ENCODE measurements around the gene ZNF629. TPM values are rescaled to one million over a fixed set of nuclear protein-coding genes. Genes with fewer than 3 reads are reported as not detected.
A peak's percentile ranks its signal among the peaks of the same experiment; 100 is the strongest.

Gene ZNF629
- total and polyA plus RNA-seq, 11 donors, result 11.2 to 30.9 (median 19.9) TPM

DNA sequence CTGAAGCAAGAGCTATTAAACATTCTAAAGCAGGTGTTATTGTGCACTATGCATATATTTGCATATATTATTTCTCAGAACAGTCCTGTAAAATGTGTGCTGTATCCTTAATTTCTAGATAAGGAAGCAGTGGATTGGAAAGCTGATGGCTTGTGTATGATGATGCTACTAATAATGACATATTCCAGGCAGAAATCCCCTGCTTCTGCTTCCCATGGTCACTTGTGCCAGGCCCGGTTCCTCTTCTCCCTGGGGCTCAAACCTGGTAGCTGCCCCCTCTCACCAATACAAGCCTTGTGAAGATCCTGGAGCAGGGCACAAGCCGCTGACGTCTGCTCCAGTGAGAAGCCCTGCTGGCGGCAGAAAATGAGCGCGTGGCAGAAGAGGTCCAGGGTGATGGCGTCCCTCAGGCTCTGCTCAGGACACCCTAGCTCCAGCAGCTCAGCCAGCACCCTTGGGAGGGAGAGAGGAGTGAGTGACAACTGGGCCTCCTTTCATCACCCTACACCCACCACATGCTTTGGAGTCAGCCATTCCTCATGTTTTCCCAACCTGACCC lies 26.9 kb downstream of the ZNF629 start:
- WGBS, 4 donors, result 88 to 93% (median 91%) methylated on average over 4 to 7 of the region's 7 CpGs
- ATAC-seq (no peak), DNase-seq (no peak)
- intact Hi-C loops (cut with DNase I), result loop anchor here in 2 of 10 donors (5.0 kb wide), 2 partner anchors 37 to 63 kb away; partner anchors contain the start of gene SRCAP (in 1 of the 2)
- Histone ChIP-seq H3K4me1 (peaks cover 0 to 48% (median 26%) of the 10 kb centered on the region in 12 donors), H3K36me3 (peaks cover 0 to 51% (median 43%) of the 10 kb centered on the region in 9 donors), H3K27ac (no peak overlapping the region), H3K4me3 (no peak overlapping the region), H3K9me3 (no peaks in the 10 kb centered on the region), H3K27me3 (no peaks in the 10 kb centered on the region)
- TF ChIP-seq POLR2A (IDR thresholded peaks at IDR 0.05), result no peak
- TF ChIP-seq, protein P1, sequence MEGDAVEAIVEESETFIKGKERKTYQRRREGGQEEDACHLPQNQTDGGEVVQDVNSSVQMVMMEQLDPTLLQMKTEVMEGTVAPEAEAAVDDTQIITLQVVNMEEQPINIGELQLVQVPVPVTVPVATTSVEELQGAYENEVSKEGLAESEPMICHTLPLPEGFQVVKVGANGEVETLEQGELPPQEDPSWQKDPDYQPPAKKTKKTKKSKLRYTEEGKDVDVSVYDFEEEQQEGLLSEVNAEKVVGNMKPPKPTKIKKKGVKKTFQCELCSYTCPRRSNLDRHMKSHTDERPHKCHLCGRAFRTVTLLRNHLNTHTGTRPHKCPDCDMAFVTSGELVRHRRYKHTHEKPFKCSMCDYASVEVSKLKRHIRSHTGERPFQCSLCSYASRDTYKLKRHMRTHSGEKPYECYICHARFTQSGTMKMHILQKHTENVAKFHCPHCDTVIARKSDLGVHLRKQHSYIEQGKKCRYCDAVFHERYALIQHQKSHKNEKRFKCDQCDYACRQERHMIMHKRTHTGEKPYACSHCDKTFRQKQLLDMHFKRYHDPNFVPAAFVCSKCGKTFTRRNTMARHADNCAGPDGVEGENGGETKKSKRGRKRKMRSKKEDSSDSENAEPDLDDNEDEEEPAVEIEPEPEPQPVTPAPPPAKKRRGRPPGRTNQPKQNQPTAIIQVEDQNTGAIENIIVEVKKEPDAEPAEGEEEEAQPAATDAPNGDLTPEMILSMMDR (IDR thresholded peaks at IDR 0.05), result no peak

DNA sequence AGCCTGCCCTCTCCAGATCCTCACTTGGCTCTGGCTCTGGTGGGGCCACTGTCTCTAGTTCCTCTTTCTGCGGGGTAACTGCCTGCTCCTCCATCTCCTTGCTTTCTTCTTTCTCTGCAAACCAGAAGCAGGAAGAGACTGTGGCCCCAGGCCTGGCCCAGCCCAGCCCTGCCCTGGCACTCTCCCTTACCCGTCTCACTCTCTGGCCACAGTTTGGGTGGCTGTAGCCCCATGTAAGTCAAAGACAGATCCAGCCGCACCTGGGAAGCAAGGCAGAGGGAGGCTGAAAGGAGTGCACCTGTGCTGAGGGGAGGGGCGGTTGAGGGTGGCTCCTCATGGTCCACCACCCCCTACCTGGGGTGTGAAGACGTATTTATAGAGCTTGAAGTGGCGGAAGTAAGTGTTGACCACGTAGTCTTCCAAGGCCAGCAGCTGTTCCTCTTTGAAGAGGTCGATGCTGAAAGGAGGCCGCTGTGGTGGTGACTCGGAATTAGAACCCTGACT lies 28.0 kb downstream of the ZNF629 start:
- H3K4me1 ChIP-seq, result peaks cover 0 to 47% (median 24%) of the 10 kb centered on the region in 12 donors
- H3K27me3 ChIP-seq, result no peaks in the 10 kb centered on the region
- DNase-seq (no peak), ATAC-seq (no peak)
- intact Hi-C loops (cut with DNase I), result no loop called here
- peak overlapping the region in 3 of 12 donors; percentile 34 to 93 (median 43) for H3K27ac ChIP-seq
- no peaks in the 10 kb centered on the region for H3K9me3 ChIP-seq
- peak overlapping the region in 1 of 12 donors; percentile 4 for H3K4me3 ChIP-seq
- peaks cover 0 to 51% (median 41%) of the 10 kb centered on the region in 9 donors for H3K36me3 ChIP-seq
- WGBS, 4 donors, result 83 to 93% (median 86%) methylated on average over 10 of the region's 10 CpGs
- TF ChIP-seq, protein P1 (IDR thresholded peaks at IDR 0.05), result no peak
- no peak for TF ChIP-seq POLR2A (IDR thresholded peaks at IDR 0.05)

DNA sequence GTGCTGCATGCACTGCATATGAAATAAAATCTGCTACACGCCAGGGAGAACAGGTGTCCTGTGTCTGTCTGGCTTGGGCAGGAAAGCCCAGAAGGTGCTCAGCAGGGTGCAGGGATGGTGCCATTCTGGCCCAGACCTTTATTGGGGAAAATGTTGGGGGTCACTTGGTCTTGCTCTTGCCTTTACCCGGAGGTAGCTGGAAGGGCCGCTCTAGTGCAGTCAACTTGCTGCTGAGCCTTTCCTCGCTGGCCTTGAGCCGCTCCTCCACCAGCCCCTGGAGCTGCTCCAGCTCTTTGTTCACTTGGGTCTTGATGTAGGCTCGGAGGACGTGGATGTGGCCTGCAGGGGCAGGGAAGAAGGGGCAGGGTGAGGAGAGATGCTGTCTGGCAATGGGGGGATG lies 29.7 kb downstream of the ZNF629 start:
- DNase-seq (no peak), ATAC-seq (no peak)
- intact Hi-C loops (cut with DNase I), result no loop called here
- Histone ChIP-seq H3K9me3 (no peaks in the 10 kb centered on the region), H3K4me3 (no peak overlapping the region), H3K4me1 (peaks cover 0 to 32% (median 9%) of the 10 kb centered on the region in 12 donors), H3K27ac (no peak overlapping the region), H3K36me3 (peaks cover 0 to 57% (median 47%) of the 10 kb centered on the region in 9 donors), H3K27me3 (no peaks in the 10 kb centered on the region)
- WGBS, 4 donors, result 81 to 92% (median 85%) methylated on average over 5 to 7 of the region's 7 CpGs
- TF ChIP-seq, protein P1 (IDR thresholded peaks at IDR 0.05), result no peak
- TF ChIP-seq POLR2A (IDR thresholded peaks at IDR 0.05), result no peak

DNA sequence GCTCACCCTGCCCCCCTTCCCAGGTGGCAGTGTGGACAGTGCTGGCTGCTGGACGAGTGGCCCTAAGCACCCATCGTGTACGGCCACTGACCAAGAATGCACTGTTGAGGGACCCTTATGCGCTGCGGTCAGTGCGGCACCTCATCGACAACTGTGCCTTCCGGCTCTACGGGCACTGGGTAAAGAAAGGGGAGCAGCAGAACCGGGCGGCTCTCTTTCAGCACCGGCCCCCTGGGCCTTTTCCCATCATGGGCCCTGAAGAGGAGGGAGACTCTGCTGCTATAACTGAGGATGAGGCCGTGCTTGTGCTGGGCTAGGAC lies 30.3 kb downstream of the ZNF629 start:
- intact Hi-C loops (cut with DNase I), result no loop called here
- no peaks in the 10 kb centered on the region for H3K27me3 ChIP-seq
- H3K36me3 ChIP-seq, result peaks cover 0 to 62% (median 52%) of the 10 kb centered on the region in 9 donors
- no peak for TF ChIP-seq POLR2A (IDR thresholded peaks at IDR 0.05)
- TF ChIP-seq, protein P1 (IDR thresholded peaks at IDR 0.05), result no peak
- H3K4me1 ChIP-seq, result peaks cover 0 to 32% (median 9%) of the 10 kb centered on the region in 12 donors
- no peak overlapping the region for H3K27ac ChIP-seq
- no peak overlapping the region for H3K4me3 ChIP-seq
- WGBS, 4 donors, result 94 to 96% (median 96%) methylated on average over 13 of the region's 13 CpGs; no CpG with 5 or more reads in 1 of the 4 donors
- DNase-seq, result no peak
- peak in 1 of 4 donors; percentile 21 for ATAC-seq
- no peaks in the 10 kb centered on the region for H3K9me3 ChIP-seq
